HG03095 (cell line): ENCODE results near the gene GADD45A.
"Not testable (repeated sequence)": the region's sequence is repeated elsewhere in the genome, so short reads cannot be mapped to it uniquely, and the experiment has no call there.

Source experiments
- ATAC-seq: cut with Tn5 transposase; IDR thresholded peaks from one replicate; pipeline ENCODE4 v1.9.1; 2021; ENCODE audit warnings: moderate library complexity; ENCODE audit not compliant: unreplicated experiment

The GADD45A gene, protein sequence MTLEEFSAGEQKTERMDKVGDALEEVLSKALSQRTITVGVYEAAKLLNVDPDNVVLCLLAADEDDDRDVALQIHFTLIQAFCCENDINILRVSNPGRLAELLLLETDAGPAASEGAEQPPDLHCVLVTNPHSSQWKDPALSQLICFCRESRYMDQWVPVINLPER

DNA sequence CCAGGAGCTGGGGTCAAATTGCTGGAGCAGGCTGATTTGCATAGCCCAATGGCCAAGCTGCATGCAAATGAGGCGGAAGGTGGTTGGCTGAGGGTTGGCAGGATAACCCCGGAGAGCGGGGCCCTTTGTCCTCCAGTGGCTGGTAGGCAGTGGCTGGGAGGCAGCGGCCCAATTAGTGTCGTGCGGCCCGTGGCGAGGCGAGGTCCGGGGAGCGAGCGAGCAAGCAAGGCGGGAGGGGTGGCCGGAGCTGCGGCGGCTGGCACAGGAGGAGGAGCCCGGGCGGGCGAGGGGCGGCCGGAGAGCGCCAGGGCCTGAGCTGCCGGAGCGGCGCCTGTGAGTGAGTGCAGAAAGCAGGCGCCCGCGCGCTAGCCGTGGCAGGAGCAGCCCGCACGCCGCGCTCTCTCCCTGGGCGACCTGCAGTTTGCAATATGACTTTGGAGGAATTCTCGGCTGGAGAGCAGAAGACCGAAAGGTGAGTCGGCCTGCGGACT is at the start of gene GADD45A:
Gene GADD45A (plus strand): TSS at position 135 of the 491 bp plus-strand sequence. CDS start 294 bp downstream, at position 429.
- ATAC-seq: peak; percentile 85

DNA sequence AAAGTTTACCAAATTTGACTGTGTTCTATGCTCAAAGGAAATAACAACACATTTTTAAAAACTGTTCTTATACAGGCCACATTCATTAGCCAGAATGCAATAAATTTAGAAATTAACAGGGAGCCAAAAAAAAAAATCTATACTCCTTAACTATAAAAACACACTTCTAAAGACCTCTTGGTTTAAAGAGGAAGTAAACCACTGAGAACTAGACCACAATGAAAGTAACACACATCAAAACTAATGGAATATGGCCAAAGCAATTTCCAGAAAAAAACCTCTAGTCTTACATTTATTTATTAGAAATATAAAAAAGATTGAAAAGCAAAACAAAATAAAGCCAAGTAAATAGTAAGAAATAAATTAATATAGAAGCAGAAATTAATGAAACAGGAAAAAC is 48.9 kb upstream of the GADD45A start:
- no peak for ATAC-seq

DNA sequence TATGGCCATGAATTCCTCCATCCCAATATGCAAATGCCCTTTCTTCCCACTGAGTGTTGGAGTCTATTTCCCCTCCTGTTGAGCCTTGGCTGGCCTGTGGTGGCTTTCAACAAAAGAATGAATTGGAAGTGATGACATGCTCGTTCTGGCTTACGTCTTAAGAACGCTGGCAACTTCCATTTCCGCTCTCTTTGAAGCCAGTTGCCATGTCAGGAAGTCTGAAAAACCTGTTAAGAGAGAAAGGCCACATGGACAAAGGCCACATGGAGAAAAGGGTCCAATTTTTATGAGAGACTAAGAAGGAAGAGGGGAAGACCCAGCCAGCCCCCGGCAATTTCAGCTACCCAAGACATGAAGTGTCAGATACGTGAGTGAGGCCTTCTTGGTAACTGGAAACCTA is 45.6 kb upstream of the GADD45A start:
- no peak for ATAC-seq

DNA sequence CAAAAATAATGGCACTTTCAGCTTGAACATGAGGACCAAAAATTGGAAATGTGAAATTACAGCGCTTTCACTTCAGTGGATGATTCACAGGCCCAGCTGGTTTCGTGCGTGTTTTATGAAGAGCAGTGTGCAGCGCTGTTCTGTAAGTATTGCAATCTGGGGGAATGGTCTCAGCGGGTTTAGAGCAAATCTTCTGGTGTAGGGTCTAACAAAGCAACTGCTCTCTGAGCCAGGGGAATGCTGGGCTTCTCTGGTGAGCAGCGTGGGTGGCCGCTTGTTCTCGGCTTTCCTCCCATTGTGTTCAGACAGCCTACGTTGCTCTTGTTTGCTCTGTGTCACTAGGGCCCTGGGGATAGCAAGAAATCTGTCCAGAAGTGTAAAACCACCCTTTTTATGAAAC is 42.4 kb upstream of the GADD45A start:
- no peak for ATAC-seq

DNA sequence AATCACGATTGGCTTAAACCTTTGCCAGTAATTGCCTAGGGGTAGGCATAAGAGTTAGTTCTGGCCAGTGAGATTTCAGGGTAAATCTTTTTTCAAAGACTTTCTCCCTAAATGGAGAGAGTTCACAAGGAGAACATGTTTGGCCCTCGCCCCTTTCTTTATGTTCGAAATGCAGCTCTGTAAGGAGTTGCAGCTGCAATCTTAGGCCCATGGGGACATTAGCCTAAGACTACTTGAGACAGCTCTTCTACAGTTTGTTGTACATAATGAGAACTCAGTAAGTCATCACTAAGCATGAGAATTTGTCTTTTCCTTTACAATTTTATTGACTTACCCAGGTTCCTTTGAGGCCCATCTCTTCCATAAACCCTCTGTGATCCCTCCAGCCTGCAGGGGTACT is 40.4 kb upstream of the GADD45A start:
- ATAC-seq: no peak

DNA sequence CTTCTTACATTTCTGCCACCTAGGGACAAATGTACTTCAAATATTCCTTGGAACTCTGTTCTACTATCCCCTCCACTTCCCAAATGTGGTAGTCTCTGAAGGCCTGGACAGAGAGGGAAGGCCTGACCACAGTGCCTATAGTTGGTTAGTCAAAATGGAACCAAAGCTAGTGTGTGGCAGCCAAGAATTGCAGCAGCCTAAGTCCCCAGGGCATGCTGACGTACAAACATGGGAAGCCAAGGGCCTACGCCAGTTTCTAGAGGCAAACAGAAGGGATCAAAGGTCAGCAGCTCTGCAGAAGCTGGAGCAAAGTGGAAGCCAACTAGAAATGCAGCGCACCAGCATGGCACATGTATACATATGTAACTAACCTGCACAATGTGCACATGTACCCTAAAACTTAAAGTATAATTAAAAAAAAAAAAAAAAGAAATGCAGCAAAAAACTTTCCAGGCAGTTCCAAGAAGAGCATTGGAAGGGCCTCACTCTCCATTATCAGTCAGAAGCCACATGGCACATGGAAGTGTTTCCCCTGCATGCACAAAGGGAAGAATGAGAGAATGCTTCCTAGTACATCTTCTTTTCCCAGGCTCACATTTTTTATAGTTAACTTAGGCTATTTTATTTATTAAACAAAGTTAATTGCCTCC is 39.4 kb upstream of the GADD45A start:
- ATAC-seq: no peak

DNA sequence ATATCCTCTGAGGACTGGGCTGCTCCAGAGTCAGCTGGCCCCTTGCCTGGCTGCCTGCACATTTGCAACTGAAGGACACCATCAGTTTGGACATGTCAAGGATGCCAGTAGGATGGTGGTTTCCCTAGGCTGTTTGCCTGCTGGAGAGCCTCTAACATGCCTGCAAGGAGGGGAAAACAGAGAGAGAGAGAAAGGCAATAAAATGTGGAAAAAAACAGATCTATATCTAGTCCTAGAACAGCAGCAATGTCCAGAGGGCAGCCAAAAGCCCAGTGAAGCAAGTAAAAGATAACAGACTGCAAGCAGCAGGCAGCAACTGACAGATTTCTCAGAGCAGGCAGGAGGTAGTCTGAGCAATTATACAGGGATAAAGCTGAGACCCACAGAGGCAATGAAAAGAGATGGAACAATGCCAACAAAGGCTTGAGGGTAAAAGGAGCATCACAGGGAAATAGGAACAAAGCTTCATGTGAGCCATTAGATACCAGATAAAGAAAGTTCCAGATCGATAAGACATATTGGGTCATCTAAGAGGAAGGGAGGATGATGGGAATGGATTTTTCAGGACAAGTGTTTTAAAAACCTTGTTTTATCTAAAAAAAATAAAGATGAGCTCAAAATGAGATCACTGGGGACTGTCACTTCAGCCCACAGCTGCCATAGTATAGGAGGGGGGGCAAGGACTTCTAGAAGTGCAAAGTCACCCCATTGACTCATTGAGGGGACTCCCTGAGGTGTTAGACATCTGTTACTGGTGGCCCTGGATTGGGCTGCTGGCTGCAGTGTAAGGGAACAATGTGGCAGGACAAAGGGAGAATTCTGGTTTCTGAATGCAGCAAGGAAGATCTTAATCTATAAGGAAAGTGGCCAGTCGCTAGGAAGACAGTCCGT is 38.6 kb upstream of the GADD45A start:
- no peak for ATAC-seq

DNA sequence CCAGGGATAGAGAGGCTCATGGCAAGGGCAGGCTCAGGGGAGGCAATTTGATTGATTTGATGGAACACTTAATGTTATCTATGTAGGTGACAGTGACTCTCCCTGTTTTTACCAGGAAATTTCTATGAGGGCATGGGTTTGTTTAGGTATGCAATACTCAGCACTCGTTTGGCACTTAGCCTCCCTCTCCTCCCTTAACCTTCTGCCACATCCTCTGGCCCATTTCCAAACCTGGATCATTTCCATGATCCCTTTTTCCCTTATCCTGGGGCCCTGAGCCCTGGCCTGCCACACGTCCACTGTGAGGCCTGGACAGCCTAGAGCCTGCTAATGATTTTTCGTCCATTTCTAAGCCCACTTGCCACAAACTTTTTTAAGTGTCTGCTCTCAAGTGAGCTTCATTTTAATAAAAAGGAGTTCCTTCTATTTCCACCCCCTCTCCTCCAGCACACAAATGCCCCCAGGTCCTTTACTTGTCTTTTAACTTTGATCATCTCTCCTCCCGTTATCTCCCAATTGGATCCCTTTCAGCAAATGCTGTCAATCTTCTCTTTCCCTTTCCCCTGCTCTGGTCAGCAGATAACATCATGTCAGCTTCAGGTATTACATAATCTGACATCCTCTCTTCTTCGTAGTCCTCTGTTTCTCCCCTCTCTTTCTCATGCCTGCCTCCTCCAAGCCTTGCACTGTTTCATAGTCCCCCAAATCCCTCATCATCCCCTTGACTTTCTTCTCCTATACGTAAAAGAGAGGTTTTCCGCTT is 37.8 kb upstream of the GADD45A start:
- ATAC-seq: no peak

DNA sequence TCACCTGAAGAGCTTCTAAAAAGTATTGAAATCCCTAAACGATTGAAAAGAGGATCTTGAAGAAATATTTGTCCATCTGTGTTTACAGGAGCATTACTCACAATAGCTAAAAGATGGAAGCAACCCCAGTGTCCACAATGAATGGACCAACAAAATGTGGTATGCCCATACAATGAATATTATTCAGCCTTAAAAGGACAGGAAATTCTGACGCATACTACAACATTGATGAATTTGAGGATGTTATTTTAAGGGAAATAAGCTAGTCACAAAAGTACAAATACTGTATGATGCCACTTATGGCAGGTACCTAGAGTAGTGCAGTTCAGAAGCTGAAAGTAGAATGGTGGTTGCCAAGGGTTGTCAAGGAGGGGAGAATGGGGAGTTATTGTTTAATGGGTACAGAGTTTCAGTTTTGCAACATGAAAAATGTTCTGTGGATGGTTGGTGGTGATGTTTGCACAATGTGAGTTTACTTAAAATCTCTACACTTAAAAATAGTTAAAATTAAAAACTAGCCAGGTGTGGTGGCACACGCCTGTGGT is 37.1 kb upstream of the GADD45A start:
- ATAC-seq: no peak

DNA sequence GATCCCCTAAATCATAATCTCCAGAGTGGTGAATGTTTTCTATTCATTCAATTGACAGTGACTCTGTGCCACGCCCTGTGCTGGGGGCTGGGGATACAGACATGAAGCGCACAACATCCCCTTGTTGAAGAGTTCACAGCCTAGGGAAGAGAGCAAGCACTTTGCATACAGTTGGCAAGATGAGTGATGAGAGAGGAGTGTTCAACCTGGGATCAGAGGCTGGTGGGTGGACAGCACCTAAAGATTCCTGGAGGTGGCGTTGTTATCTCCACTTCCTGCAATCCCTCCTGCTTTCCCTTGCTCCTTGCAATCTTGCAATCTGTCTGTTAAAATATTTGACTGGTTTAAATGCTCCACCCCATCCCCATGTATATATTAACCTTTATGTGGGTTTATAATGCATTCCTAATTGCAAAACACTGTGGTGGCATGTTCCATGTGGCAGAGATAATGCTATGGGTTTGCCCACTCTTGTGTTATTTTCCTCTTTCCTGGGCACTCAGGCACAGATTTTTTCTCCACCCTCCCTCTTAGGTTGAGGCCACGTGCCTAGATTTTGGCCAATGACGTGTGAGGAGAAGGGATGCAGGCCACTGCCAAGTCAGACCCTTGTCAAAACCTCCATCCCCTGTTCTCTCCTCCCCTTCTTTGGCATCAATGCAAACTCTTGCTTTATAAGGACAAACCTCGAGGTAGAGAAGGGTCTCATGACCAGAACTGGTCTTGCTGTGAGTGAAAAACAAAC is 36.2 kb upstream of the GADD45A start:
- no peak for ATAC-seq

DNA sequence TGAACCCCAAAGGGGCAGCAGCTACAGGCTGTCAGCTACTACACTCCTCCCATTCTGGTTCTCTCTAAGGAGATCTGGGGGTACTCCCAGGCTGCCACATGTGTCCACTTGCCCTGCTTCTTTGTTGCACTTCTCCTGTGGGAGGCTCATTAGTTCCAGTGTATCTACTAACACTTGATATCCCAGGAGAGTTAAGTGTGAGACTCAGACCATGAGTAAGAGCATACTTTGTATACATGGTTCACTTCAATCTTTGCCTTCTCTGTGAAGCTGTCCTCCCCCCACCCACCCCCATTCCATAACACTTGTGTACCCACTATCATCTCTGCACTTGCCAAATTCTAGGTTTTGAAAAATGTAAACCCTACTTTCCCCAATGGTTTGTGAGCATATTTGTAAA is 34.9 kb upstream of the GADD45A start:
- ATAC-seq: no peak

DNA sequence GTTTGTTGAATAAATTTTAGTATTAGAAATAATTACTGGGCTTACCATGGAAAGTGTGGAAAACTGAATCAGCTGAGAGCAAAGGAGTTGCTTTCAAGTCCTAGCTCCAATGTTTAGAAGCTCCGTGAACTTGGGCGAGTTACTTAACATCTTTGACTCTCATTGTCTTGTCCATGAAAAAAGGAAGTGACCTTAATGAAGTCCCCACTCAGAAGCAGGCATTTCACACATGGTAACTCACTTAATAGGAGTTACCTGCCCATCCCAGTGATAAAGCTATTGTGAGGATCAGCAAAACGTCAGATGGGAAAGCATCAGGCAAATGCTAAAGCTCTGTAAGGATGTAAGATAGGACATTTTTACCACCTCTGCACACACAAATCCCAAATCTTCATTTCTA is 34.0 kb upstream of the GADD45A start:
- no peak for ATAC-seq

DNA sequence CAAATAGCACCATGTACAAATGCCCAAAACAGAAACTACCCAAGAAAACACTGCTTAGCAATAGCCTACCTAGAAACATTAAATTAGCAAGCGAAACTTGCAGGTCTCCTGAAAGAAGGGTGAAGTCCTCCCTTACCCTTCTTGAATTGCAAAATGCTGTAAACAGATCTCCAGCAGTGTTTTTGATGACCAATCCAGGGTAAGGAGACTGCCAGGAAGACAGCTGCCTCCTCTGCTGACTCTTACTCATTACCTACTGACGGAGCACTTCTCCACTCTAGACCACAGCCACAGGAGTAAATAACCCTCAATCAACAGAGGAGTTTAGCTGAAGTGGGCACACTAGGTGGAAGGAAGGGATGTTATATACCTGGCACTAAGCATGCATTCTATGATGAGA is 32.2 kb upstream of the GADD45A start:
- ATAC-seq: no peak

DNA sequence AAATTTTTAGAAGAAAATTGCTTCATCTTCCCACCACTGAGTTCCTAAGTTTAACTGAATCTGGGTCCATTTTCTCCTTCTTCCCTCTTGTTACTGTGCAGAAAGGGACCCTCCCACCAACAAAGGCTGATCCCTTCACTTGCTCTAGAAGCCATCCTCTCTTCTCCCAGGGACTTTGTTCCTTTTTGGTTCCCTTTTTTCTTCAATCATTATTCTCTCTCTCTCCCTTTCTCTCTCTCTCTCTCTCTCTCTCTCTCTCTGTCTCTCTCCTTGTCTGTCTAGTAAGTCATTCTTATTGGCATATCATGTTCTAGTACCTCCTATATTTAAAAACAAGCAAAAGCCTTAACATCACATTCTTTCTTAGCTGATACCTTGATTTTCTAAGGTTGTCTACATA is 31.7 kb upstream of the GADD45A start:
- ATAC-seq: no peak

DNA sequence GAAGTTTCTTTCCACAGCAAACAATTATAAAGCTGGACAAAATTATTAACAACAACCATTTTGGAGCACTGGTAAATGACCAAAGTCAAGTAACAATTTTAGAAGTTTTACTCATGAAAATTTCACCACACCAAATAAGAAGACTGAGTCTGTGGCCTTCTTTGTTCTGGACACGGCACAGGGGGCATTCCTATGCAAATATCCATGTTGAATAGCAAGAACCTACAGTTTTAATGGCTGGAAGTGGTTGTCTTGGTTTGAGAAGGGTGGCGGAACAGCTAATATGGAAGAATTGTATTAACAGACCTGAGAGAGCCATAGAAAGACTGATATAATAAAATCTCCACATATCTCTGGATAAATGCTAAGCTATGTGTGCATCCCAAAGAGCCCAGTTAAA is 29.4 kb upstream of the GADD45A start:
- ATAC-seq: no peak

DNA sequence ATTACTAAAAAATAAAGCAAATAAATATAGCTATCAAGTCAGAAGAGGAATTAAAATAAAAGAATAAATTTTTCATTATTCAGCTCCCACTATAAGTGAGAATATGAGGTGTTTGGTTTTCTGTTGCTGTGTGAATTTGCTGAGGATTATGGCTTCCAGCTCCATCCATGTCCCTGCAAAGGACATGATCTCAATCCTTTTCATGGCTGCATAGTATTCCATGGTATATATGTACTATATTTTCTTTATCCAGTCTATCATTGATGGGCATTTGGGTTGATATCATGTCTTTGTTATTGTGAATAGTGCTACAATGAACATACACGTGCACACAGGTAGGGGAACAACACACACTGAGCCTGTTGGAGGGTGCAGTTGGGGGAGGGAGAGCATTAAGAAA is 27.8 kb upstream of the GADD45A start:
- ATAC-seq: not testable (repeated sequence)

DNA sequence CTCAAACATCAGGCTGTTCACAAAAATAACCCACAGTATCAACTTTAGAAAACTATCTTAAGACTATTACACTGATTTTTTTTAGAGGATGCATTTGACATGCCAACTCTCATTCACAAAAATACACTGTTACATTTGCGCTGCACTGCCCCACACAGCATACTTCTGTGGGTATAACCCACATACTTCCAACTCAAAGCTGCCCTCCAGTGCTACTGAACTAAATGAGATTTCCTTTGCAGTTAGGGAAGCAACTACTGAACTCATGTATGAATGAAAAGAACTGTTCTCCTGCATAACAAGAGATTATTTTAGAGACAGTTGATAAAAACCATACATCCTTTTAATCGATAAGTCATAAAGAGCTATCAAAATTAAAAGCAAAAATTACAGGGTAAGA is 25.8 kb upstream of the GADD45A start:
- no peak for ATAC-seq

DNA sequence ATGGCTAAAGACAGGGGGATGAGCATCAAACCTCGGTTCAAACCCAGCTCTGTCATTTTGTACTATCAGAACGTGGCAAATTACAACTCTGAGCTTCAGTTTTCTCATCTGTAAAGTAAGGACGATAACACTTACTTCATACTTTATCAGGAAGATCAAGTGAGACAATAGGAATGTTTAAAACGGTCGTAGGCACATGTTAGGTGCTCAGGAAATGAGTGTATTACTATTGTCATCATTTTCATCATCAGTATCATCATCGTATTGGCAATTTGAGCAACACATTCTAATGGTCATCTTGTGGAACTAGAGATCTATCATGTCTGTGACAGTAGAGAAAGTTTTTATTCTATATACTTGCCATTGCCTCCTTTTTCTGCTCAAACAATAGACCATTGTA is 22.1 kb upstream of the GADD45A start:
- ATAC-seq: no peak

DNA sequence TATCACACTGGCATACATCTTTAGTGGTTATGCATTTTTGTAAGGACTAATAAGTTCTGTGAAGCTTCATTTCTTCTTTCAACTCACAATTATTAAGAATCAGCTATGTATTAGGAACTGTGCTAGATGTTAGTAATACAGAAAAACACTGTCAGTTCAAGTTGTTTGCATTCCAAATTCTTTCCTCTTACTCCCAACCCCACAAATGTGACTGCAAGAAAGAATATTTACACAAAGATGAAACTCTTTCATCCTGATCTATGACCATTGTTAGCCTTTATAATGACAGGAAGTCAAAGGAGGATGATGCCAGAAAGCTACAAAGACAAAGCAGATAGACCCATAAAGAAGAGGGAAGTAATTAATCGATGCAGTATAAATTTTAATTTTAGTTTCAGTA is 21.0 kb upstream of the GADD45A start:
- no peak for ATAC-seq

DNA sequence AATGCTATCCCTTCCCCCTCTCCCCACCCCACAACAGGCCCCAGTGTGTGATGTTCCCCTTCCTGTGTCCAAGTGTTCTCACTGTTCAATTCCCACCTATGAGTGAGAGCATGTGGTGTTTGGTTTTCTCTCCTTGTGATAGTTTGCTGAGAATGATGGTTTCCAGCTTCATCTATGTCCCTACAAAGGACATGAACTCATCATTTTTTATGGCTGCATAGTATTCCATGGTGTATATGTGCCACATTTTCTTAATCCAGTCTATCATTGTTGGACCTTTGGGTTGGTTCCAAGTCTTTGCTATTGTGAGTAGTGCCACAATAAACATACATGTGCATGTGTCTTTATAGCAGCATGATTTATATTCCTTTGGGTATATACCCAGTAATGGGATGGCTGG is 19.7 kb upstream of the GADD45A start:
- not testable (repeated sequence) for ATAC-seq
